SK-N-MC (cell line): ENCODE data around the gene MFGE8.

Experiments used
- EZH2 ChIP-seq: fragments of 200-600 bp; sonication (generic); IDR thresholded peaks from one replicate; pipeline ENCODE4 v1.6.1; 2017; ENCODE audit warnings: antibody characterized with exemption
- POLR2AphosphoS5 ChIP-seq: IDR thresholded peaks from 2 replicates; pipeline ENCODE4 v1.6.1; 2012; ENCODE audit warnings: mild to moderate bottlenecking, low read depth, low read length, borderline replicate concordance

DNA sequence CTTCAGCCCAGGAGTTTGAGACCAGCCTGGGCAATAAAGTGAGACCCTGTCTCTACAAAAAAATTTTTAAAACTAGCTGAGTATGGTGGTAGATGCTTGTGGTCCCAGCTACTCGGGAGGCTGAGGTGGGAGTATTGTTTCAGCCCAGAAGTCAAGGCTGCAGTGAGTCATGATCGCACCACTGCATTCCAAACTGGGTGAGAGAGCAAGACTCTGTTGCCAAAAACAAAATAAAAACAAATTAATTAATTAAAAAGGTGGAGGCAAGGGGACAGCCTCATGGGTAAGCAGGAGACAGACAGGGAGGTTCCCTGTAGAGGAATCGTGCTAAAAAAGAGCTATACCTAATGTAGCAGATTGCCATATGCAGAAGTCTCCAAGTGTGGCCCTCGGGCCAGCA, 30.4 kb downstream of the MFGE8 start:
- TF ChIP-seq POLR2AphosphoS5 (no peak), EZH2 (no peak)
